Activated CD8-positive, alpha-beta memory T cell treated with anti-CD3 and anti-CD28 coated beads for 48 hours (primary cell): ENCODE results near the gene APOBEC3C.
A peak's percentile ranks its signal among the peaks of the same experiment; 100 is the strongest.
"Not testable (repeated sequence)": the region's sequence is repeated elsewhere in the genome, so short reads cannot be mapped to it uniquely, and the experiment has no call there.

Experiments used
- DNase-seq, 3 experiments: peaks; one replicate each; pipeline ENCODE4 v3.0.0-alpha.2; 2020; ENCODE audit warnings: low read depth in 2 of 3, low spot score in 2 of 3

Gene APOBEC3C

DNA sequence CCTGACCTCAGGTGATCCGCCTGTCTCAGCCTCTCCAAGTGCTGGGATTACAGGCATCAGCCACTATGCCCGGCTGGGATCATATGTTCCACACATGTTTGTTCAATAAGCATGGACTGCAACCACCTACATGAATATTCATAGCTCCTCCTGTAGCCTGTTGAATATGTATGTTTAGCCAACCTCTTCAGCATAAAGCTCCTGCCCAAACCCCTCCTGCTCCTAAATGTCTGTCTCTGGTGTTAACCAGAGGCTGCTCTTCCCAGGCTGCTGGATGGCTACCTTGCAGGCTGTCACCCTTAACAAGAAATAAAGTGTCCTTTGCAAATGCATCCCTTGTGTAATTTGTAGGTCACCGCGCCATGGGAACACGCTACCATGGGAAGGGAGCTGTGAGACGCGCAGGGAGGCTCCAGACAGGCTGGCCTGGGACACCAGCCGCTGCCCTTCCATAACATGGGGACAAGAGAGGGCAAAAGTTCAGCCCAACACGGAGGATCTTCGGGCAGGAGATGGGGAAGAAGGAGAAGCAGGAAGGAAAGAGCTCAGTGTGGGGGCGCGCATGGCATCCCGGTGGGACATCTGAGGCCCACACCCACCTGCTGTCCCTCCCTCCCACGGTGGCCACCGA lies 6.1 kb downstream of the APOBEC3C start:
- DNase-seq, result not testable (repeated sequence)

DNA sequence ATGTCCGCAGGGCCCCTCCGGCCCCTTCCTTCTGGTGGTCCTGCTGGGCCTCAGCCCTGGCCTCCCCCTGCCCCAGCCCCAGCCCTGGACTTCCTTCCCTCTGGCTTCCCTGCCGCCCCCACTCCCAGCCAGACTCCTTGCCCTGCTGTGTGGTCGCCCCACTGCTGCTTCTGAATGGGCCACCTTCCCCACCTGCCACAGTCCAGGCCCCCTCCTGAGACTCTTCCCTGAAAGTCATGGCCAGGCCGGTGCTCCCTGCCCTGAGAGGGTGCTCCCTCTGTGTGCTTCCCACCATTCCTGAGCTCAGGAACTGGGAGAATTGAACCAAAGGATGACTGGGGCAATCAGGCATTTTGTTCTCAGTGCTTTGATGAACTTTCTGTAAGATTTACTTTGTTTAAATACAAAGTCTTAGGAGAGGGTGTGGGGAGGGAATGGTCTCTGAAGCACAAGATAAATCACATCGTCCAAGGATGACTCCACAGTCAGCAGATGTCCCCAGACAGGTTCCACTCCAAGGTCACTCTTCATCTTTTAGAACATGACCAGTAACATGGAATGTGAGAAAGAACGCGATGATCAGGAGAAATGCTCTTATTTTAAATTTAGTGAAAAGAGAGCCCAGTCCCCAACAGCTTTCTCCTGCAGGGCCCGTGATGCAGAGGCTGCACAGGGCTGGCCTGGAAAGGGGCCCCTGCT lies 7.6 kb downstream of the APOBEC3C start:
- no peak for DNase-seq

DNA sequence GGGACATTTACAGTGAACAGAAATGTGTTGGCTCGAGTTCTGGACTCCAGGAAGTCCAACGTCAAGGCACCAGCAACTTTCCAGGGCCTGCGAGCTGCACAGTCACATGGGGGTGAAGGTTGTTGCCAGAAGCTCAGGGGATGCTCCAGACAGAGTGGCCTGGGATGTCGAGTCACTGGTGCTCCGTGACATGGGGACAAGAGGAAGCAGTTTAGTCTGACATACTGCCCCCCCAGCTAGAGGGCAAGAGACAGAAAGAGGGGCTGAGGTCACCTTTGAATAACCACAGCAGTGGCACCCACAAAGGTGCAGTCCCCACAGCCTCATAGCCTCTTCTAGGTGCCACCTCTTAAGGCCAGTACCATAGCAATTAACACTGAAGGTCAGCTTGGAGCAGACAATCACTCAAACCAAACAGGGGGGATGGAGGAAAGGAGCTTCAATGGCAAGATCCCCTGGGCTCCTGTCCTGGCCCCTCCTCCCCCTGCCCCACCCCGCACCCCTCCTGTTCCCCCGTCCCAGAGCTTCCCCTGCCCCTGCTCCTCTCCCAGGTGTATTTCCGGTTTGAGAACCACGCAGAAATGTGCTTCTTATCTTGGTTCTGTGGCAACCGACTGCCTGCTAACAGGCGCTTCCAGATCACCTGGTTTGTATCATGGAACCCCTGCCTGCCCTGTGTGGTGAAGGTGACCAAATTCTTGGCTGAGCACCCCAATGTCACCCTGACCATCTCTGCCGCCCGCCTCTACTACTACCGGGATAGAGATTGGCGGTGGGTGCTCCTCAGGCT lies 10.7 kb downstream of the APOBEC3C start:
- DNase-seq, result no peak

DNA sequence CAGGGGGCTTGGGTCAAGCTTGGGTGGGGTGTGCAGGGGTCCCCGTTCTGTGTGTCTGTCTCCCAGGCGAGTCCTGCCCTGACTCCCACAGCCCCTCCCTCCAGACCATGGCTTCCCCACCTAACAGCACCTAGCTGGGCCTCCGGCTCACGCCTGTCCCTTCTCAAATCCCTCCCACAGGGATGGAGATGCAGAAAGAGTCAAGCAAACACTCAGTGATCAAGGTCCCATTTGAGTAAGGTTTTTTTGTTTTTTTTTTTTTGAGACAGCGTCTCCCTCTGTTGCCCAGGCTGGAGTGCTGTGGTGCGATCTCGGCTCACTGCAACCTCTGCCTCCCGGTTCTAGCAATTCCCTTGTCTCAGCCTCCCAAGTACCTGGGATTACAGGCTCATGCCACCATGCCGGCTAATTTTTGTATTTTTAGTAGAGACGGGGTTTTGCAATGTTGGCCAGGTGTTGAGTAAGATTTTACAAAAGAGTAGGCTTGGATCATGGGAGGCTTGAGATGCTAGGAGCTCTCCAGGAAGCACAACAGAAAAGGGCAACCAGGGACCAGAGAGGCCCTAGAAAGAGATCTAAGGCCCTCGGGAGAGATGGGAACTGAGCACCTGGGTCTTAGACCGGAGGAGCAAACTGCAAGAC lies 12.6 kb downstream of the APOBEC3C start:
- no peak for DNase-seq

DNA sequence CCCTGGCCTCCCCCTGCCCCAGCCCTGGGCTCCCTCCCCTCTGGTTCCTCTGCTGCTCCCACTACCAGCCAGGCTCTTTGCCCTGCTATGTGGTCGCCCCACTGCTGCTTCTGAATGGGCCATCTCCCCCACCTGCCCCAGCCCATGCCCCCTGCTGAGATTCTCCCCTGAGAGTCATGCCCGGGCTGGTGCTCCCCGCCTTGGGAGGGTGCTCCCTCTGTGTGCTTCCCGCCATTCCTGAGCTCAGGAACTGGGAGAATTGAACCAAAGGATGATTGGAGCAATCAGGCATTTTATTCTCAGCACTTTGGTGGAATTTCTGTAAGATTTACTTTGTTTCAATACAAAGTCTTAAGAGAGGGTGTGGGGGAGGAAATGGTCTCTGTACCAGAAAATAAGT lies 13.7 kb downstream of the APOBEC3C start:
- no peak for DNase-seq

DNA sequence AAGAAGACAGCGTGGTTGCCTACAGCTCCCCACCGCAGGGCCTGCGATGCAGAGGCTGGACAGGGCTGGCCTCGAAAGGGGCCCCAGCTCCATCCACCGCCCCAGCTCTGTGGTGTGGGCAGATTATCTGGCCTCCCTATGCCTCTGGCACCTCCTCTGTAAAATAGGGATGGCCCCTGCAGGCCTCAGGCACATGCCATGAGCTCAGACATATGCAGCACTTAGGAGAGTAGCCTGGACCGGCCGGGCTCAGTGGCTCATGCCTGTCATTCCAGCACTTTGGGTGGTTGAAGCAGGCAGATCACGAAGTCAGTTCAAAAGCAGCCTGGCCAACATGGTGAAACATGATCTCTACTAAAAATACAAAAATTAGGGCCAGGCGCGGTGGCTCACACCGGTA lies 14.2 kb downstream of the APOBEC3C start:
- no peak for DNase-seq

DNA sequence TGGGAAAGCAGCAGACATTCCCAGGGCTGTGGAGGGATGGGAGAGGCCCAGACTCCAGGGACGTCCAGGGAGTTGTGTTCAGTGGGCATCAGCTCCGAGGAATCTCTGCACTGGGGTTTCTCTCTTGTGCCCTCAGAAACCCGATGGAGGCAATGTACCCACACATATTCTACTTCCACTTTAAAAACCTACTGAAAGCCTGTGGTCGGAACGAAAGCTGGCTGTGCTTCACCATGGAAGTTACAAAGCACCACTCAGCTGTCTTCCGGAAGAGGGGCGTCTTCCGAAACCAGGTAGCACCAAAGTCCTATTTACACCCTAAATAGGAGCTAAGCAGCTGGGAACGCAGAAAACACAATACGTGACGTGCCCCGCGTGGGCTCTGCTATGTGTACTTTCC lies 15.2 kb downstream of the APOBEC3C start:
- DNase-seq, result no peak

DNA sequence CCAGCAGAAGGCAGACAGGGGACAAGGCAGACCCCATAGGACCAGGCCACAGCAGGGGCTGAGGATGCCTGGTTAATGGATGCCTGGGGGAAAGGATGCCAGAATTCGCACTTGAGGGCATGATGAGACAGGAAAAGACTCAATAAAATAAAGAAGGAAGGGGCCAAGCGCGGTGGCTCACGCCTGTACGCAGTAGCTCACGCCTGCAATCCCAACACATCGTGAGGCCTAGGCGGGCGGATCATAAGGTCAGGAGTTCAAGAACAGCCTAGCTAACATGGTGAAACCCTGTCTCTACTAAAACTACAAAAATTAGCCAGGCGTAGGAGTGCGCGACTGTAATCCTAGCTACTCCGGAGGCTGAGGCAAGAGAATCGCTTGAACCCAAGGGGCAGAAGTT lies 16.6 kb downstream of the APOBEC3C start:
- no peak for DNase-seq

DNA sequence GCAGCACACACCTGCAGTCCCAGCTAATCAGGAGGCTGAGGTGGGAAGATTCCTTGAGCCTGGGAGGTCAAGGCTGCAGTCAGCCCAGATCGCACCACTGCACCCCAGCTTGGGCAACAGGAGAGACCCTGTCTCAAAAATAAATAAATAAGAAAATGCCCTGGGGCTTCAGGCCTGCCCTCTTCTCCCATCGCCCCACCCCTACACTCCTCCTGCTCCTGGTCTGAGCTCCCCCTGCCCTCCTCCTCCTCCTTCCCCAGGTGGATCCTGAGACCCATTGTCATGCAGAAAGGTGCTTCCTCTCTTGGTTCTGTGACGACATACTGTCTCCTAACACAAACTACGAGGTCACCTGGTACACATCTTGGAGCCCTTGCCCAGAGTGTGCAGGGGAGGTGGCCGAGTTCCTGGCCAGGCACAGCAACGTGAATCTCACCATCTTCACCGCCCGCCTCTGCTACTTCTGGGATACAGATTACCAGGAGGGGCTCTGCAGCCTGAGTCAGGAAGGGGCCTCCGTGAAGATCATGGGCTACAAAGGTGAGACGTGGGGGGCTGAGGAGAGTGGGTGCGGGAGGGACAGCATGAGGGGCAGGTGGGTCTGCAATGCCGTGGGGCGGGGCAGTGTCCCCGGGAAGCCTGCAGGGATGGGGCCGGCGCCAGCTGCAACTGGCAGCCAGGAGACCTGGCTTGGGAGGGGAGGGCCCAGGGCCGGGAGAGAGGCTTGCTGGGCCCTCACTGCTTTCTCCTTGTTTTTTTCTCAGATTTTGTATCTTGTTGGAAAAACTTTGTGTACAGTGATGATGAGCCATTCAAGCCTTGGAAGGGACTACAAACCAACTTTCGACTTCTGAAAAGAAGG lies 17.6 kb downstream of the APOBEC3C start:
- DNase-seq, result not testable (repeated sequence)

DNA sequence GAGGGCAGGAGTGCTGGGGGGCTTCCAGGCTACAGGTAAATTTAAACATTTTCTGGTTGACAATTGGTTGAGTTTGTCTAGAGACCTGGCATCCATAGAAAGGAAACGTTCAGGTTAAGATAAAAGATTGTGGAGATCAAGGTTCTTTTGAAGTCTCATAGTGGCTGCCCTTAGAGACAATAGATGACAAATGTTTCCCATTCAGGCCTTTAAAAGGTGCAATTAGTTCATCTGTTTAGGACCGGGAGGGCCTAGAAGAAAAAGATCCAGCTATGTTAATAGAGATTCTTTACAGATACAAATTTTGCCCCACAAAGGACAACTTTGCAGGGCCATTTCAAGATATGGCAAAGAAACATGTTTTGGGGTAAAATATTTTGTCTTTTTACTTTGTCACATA lies 23.0 kb downstream of the APOBEC3C start:
- DNase-seq, result not testable (repeated sequence)

DNA sequence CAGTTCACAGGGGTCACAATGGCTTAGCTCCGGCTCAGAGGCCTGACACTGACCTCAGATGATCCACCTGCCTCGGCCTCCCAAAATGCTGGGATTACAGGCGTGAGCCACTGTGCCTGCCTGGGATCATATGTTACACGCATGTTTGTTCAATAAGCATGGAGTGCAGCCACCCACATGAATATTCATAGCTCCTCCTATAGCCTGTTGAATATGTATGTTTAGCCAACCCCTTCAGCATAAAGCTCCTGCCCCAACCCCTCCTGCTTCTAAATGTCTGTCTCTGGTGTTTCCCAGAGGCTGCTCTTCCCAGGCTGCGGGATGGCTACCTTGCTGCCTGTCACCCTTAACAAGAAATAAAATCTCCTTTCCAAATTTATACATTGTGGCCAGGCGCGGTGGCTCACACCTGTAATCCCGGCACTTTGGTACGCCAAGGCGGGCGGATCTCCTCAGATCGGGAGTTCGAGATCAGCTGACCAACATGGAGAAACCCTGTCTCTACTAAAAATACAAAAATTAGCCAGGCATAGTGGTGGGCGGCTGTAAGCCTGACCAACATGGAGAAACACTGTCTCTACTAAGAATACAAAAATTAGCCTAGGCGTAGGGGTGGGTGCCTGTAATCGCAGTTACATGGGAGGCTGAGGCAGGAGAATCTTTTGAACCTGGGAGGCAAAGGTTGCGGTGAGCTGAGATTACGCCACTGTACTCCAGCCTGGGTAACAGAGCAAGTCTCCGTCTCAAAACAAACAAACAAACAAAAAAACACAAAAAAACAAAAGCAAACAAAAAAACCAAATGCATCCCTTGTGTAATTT lies 25.5 kb downstream of the APOBEC3C start:
- DNase-seq, result no peak

DNA sequence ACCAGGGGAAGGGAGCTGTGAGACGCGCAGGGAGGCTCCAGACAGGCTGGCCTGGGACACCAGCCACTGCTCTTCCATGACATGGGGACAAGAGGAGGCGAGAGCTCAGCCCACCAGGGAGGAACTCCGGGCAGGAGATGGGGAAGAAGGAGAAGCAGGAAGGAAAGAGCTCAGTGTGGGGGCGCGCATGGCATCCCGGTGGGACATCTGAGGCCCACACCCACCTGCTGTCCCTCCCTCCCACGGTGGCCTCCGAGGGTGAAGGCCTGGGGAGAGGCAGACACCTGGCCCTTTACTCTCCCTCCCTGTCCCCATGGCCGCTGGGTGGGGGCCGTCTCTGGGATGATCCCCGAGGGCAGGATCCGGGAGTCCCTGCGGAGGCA lies 26.1 kb downstream of the APOBEC3C start:
- DNase-seq, result not testable (repeated sequence)

DNA sequence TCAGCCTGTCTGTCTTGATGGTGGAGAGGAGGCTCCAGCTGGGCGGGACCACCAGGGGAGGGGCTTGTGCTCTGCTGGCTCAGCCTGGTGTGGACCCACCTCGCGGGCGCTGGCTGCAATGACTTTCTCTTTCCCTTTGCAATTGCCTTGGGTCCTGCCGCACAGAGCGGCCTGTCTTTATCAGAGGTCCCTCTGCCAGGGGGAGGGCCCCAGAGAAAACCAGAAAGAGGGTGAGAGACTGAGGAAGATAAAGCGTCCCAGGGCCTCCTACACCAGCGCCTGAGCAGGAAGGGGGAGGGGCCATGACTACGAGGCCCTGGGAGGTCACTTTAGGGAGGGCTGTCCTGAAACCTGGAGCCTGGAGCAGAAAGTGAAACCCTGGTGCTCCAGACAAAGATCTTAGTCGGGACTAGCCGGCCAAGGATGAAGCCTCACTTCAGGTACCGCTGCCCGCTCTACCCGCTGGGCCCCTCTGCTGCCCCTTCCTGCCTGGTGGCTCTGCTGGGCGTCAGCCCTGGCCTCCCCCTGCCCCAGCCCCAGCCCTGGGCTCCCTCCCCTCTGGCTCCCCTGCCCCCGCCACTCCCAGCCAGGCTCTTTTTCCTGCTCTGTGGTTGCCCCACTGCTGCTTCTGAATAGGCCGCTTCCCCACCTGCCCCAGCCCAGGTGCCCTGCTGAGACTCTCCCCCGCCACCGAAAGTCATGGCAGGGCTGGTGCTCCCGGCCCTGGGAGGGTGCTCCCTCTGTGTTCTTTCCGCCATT lies 26.7 kb downstream of the APOBEC3C start, which contains the start of gene APOBEC3F:
Gene APOBEC3F (plus strand): TSS at position 327 of the 759 bp plus-strand sequence. CDS start 97 bp downstream, at position 424.
- peak in 2 of 3 experiments; percentile 29 to 47 for DNase-seq

DNA sequence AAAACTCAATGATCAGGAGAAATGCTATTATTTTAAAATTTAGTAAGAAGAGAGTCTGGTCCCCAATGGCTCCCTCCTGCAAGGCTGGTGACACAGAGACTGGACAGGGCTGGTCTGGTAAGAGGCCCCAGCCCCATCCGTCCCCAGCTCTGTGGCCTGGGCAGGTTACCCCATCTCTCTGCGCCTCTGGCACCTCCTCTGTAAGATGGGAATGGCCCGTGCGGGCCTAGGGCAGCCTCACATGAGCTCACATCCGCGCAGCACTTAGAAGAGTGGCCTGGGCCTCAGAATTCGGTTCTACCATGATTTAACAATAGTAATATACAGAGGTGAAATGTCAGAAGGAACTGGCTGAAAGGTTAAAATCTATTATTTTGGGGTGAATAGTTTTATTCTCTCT lies 27.9 kb downstream of the APOBEC3C start:
- no peak for DNase-seq

DNA sequence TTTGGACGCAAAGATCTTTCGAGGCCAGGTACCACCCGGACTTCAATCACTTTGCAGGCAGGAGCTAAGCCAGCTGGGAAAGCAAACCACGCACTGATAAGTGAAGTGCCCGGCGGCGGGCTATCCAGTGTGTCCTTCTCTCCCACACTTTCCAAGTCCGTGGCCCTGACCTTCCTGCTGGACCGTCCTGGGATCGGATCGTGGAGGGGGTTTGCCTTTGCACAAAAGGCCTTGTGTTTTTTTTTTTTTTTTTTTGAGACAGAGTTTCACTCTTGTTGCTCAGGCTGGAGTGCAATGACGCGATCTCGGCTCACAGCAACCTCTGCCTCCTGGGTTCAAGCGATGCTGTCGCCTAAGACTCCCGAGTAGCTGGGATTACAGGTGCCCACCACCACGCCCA lies 29.0 kb downstream of the APOBEC3C start:
- not testable (repeated sequence) for DNase-seq

DNA sequence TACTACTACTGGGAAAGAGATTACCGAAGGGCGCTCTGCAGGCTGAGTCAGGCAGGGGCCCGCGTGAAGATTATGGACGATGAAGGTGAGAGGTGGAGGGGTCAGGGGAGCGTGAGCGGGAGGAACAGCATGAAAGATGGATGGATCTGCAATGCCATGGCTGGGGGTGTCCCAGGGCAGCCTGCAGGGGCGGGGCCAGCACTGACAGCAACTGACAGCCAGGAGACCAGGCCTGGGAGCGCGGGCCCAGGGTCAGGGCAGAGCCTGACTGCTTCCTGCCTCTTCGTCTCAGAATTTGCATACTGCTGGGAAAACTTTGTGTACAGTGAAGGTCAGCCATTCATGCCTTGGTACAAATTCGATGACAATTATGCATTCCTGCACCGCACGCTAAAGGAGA lies 31.1 kb downstream of the APOBEC3C start:
- DNase-seq, result not testable (repeated sequence)

DNA sequence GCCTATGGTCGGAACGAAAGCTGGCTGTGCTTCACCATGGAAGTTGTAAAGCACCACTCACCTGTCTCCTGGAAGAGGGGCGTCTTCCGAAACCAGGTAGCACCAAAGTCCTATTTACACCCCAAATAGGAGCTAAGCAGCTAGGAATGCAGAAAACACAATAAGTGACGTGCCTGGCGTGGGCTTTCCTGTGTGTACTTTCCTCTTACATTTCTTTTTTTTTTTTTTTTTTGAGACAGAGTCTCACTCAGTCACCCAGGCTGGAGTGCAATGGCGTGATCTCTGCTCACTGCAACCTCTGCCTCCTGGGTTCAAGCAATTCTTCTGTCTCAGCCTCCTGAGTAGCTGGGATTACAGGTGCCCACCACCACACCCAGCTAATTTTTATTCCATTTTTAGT lies 35.4 kb downstream of the APOBEC3C start:
- DNase-seq, result not testable (repeated sequence)

DNA sequence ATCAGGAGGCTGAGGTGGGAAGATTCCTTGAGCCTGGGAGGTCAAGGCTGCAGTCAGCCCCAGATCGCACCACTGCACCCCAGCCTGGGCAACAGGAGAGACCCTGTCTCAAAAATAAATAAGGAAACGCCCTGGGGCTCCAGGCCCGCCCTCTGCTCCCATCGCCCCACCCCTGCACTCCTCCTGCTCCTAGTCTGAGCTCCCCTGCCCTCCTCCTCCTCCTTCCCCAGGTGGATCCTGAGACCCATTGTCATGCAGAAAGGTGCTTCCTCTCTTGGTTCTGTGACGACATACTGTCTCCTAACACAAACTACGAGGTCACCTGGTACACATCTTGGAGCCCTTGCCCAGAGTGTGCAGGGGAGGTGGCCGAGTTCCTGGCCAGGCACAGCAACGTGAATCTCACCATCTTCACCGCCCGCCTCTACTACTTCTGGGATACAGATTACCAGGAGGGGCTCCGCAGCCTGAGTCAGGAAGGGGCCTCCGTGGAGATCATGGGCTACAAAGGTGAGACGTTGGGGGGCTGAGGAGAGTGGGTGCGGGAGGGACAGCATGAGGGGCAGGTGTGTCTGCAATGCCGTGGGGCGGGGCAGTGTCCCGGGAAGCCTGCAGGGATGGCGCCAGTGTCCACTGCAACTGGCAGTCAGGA lies 37.9 kb downstream of the APOBEC3C start:
- DNase-seq, result not testable (repeated sequence)
